ENCODE measurements around the gene MORN1.

DNA sequence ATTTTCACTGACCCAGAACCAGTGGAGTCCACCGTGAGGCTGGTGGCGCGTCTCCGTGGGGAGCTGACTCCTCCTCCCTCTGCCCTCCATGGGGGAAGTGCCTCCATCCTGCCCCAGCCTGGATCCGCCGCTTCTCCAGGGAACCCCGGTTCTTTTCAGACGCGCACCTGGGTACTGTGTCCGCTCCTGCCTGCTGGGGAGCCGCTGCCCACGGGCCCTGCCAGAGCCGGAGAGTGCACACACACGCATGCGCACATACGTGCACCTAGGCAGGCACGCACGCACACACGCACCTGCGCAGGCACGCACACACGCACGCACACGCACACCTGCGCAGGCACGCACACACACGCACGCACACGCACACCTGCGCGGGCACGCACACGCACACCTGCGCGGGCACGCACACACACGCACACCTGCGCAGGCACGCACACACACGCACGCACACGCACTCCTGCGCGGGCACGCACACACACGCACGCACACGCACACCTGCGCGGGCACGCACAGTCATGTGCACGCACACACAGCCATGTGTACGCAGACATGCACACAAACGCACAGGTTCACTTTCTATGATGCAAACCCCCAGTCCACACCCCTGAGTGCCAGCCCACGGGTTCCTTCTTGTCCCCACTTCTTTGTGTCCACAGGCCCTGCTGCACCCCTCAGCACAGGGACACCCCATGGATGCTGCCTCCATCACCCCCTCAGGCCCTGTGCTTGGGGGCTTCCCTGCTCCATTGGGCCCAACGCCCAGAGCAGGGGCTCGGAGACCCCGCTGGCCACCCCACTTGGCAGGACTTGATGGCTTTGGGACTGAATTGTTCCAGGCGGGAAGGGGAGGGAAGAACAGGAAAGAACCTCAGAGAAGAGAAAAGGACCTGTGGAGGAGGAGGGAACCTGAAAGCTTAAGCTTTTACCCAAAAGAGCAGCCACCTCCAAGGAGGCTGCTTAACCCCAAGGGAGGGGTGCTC lies 42.7 kb downstream of the MORN1 start:
- TF ChIP-seq SRF (IDR thresholded peaks at IDR 0.05; ENCODE audit: low read depth, low read length): no peak
- TF ChIP-seq, protein P1, sequence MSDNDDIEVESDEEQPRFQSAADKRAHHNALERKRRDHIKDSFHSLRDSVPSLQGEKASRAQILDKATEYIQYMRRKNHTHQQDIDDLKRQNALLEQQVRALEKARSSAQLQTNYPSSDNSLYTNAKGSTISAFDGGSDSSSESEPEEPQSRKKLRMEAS (IDR thresholded peaks at IDR 0.05): no peak
- no peak for TF ChIP-seq SP1 (IDR thresholded peaks at IDR 0.05; ENCODE audit: low read depth, low read length)
- TF ChIP-seq EZH2 (IDR thresholded peaks at IDR 0.05; ENCODE audit: low read depth, low read length, severe bottlenecking): no peak

Data from H1 (cell line).